ENCODE measurements around the gene PHF8. TPM values are rescaled to one million over a fixed set of nuclear protein-coding genes. Genes with fewer than 3 reads are reported as not detected.
A peak's percentile ranks its signal among the peaks of the same experiment; 100 is the strongest.

The PHF8 gene
- 23.3 and 26.7 TPM in 2 replicates for total RNA-seq (2022)
- Bru-seq, nascent RNA, result percentile 61 among the genes with signal in this experiment
- BruChase-seq, experiment 1, labeled RNA remaining after a 2-hour chase, result percentile 65 among the genes with signal in this experiment
- percentile 70 among the genes with signal in this experiment for BruChase-seq, experiment 2, labeled RNA remaining after a 6-hour chase
- long read RNA-seq, partial matches to known transcripts, result 5 of 14 reads
- long read RNA-seq, other reads (novel, unspliced or antisense), result 9 of 14 reads

DNA sequence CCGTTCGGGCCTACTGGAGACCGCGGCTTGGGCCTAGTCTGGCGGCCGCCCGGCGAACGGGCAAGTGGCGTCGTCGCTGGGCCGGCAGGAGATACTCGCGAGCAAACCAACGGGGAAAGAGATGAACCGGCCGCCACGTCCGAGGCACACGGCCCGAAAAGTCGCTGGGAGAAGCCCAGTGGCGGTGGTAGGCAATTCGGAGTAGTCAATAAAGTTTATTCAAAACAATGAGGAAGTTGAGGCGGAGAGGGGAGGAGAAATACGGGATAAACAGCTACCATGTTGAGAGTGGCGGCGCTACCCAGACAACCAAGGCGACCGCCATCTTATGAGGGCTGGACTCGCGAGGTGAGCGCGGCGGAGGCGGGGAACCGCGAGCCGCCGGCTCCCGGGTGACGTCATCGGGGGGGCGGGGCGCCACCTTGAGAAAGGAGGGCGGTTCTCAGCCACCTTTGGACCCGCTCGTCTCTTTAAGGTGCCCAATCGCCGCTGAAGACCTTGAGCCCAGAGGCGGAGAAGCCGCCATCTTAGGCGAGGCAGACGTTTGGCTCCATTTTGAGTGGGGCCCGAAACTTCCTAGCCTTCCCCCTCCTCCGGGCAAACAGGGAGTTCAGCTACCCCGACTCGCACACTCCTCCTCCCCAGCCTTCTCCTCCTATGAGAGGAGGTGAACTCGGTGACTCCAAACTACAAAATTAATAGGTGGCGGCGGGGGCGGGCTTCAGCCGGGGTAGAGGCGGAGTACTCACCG lies at the start of gene PHF8:
Gene PHF8 (minus strand): TSS at position 348 of the 751 bp plus-strand sequence. CDS start 1,745 bp downstream, outside the sequence.
- intact Hi-C loops (cut with micrococcal nuclease; ENCODE audit: unreplicated experiment), result loop anchor here (2.0 to 10.0 kb wide), 2 partner anchors 138 to 360 kb away; partner anchors contain the start of genes FAM120C and HUWE1
- ChIA-PET POLR2A (interaction anchor here (0.7 to 1.2 kb wide), 4 partner anchors 139 to 604 kb away, joined by 3 to 6 read pairs (median 4); partner anchors contain the start of genes FAM120C and TSR2), CTCF (no interaction called here)
- Mint-ChIP-seq H3K27me3 (ENCODE audit: insufficient read depth, unreplicated experiment) (no peaks in the 10 kb centered on the region), H3K9me3 (ENCODE audit: unreplicated experiment) (no peaks in the 10 kb centered on the region), H3K27ac (ENCODE audit: unreplicated experiment) (peak within 1 kb of the TSS; percentile 90), H3K4me1 (ENCODE audit: low read depth, unreplicated experiment) (peaks cover 6% of the 10 kb centered on the region), H3K36me3 (ENCODE audit: insufficient read depth, unreplicated experiment) (peaks cover 13% of the 10 kb centered on the region), H3K4me3 (ENCODE audit: unreplicated experiment) (peak within 1 kb of the TSS; percentile 89)
- Histone ChIP-seq H3K4me3 (ENCODE audit: low read depth, low read length) (peak within 1 kb of the TSS; percentile 71), H3K9me3 (no peaks in the 10 kb centered on the region), H3K36me3 (ENCODE audit: control insufficient read depth, insufficient read depth, low read length) (no peaks in the 10 kb centered on the region), H3K4me1 (0 out of 2 replicates have a peak, but pooled peaks cover 5% of the 10 kb centered on the region), H3K27me3 (replicated peaks; ENCODE audit: control insufficient read depth, insufficient read depth, low read length) (no peaks in the 10 kb centered on the region)
- DNase-seq, result peak; percentile 94 to 95
- TF ChIP-seq, protein P1, sequence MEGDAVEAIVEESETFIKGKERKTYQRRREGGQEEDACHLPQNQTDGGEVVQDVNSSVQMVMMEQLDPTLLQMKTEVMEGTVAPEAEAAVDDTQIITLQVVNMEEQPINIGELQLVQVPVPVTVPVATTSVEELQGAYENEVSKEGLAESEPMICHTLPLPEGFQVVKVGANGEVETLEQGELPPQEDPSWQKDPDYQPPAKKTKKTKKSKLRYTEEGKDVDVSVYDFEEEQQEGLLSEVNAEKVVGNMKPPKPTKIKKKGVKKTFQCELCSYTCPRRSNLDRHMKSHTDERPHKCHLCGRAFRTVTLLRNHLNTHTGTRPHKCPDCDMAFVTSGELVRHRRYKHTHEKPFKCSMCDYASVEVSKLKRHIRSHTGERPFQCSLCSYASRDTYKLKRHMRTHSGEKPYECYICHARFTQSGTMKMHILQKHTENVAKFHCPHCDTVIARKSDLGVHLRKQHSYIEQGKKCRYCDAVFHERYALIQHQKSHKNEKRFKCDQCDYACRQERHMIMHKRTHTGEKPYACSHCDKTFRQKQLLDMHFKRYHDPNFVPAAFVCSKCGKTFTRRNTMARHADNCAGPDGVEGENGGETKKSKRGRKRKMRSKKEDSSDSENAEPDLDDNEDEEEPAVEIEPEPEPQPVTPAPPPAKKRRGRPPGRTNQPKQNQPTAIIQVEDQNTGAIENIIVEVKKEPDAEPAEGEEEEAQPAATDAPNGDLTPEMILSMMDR (IDR thresholded peaks at IDR 0.05; ENCODE audit: insufficient read depth in 1 of 2, low read depth in 1 of 2, low read length in 1 of 2, severe bottlenecking in 1 of 2, unreplicated experiment in 1 of 2), result no peak
- BruUV-seq (replicated peaks), result no TSS peak

GRCh38 chrX:54093571-54093970 lies 49.3 kb upstream of the PHF8 start:
- H3K9me3 ChIP-seq, result no peaks in the 10 kb centered on the region
- Mint-ChIP-seq H3K27ac (ENCODE audit: unreplicated experiment) (no peak overlapping the region), H3K4me3 (ENCODE audit: unreplicated experiment) (no peak overlapping the region), H3K4me1 (ENCODE audit: low read depth, unreplicated experiment) (no peaks in the 10 kb centered on the region), H3K27me3 (ENCODE audit: insufficient read depth, unreplicated experiment) (no peaks in the 10 kb centered on the region), H3K9me3 (ENCODE audit: unreplicated experiment) (no peaks in the 10 kb centered on the region), H3K36me3 (ENCODE audit: insufficient read depth, unreplicated experiment) (no peaks in the 10 kb centered on the region)
- intact Hi-C loops (cut with micrococcal nuclease; ENCODE audit: unreplicated experiment), result no loop called here
- H3K36me3 ChIP-seq (ENCODE audit: control insufficient read depth, insufficient read depth, low read length), result no peaks in the 10 kb centered on the region
- H3K27me3 ChIP-seq (replicated peaks; ENCODE audit: control insufficient read depth, insufficient read depth, low read length), result no peaks in the 10 kb centered on the region
- no peaks in the 10 kb centered on the region for H3K4me1 ChIP-seq
- no peak overlapping the region for H3K4me3 ChIP-seq (ENCODE audit: low read depth, low read length)
- DNase-seq, result no peak
- ChIA-PET POLR2A (no interaction called here), CTCF (interaction anchor here (0.6 kb wide), 1 partner anchor 1654 kb away, joined by 6 read pairs; no protein-coding TSS in a partner anchor)
- no TSS peak for BruUV-seq (replicated peaks)
- TF ChIP-seq, protein P1 (IDR thresholded peaks at IDR 0.05; ENCODE audit: insufficient read depth in 1 of 2, low read depth in 1 of 2, low read length in 1 of 2, severe bottlenecking in 1 of 2, unreplicated experiment in 1 of 2), result no peak

DNA sequence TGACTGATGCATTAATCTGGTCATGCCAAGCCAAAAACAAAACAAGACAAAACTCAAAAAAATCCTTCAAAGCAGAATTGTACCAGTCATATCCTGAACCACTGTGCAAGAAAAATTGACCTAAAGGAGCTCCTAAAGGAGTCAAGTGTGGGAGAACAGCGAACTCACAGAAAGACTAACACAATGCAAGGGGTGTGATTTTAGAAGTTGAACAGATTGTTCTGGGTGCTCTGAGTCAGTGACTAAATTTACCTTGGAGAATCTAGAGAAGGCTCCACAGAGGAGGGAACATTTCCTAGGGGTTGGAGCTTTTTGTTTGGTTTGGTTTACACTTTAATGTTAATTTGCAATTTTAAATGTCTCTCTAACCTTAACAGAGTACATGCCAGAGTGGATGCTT lies 48.9 kb upstream of the PHF8 start:
- Mint-ChIP-seq H3K27ac (ENCODE audit: unreplicated experiment) (no peak overlapping the region), H3K9me3 (ENCODE audit: unreplicated experiment) (no peaks in the 10 kb centered on the region), H3K27me3 (ENCODE audit: insufficient read depth, unreplicated experiment) (no peaks in the 10 kb centered on the region), H3K36me3 (ENCODE audit: insufficient read depth, unreplicated experiment) (no peaks in the 10 kb centered on the region), H3K4me1 (ENCODE audit: low read depth, unreplicated experiment) (no peaks in the 10 kb centered on the region), H3K4me3 (ENCODE audit: unreplicated experiment) (no peak overlapping the region)
- Histone ChIP-seq H3K36me3 (ENCODE audit: control insufficient read depth, insufficient read depth, low read length) (no peaks in the 10 kb centered on the region), H3K4me3 (ENCODE audit: low read depth, low read length) (no peak overlapping the region), H3K4me1 (no peaks in the 10 kb centered on the region), H3K9me3 (no peaks in the 10 kb centered on the region), H3K27me3 (replicated peaks; ENCODE audit: control insufficient read depth, insufficient read depth, low read length) (no peaks in the 10 kb centered on the region)
- TF ChIP-seq, protein P1 (IDR thresholded peaks at IDR 0.05; ENCODE audit: insufficient read depth in 1 of 2, low read depth in 1 of 2, low read length in 1 of 2, severe bottlenecking in 1 of 2, unreplicated experiment in 1 of 2), result no peak
- no TSS peak for BruUV-seq (replicated peaks)
- DNase-seq, result no peak
- POLR2A ChIA-PET, result no interaction called here
- intact Hi-C loops (cut with micrococcal nuclease; ENCODE audit: unreplicated experiment), result no loop called here
- CTCF ChIA-PET, result no interaction called here
